Measurements from ENCODE around the gene RNU6-1. TPM values are rescaled to one million over a fixed set of nuclear protein-coding genes. Genes with fewer than 3 reads are reported as not detected.

RNU6-1 gene
- total and polyA plus RNA-seq, 2 experiments from 2014 or later = not detected

- Mint-ChIP-seq H3K36me3 (ENCODE audit: low read depth) (peaks cover 9% of the 10 kb centered on the region; the same call in 2 of the 3 replicates), H3K27me3 (ENCODE audit: insufficient read depth, low read depth, poor library complexity) (peaks cover 13% of the 10 kb centered on the region), H3K4me3 (no peak overlapping the region), H3K27ac (no peak overlapping the region), H3K4me1 (peaks cover 13% of the 10 kb centered on the region; the same call in 2 of the 3 replicates), H3K9me3 (peaks cover 20% of the 10 kb centered on the region)
- Histone ChIP-seq H3K4me1 (ENCODE audit: insufficient read depth) (peaks cover 13% of the 10 kb centered on the region; the same call in 1 of the 2 replicates), H2AFZ (peak overlapping the region; percentile 9; the same call in 1 of the 2 replicates), H3K9me2 (ENCODE audit: insufficient read depth) (0 out of 2 replicates have a peak, but pooled peaks cover 6% of the 10 kb centered on the region), H3K36me3 (ENCODE audit: insufficient read depth) (no peaks in the 10 kb centered on the region; the same call in 1 of the 2 replicates), H3K4me2 (peak overlapping the region; percentile 16), H3K27me3 (ENCODE audit: insufficient read depth) (peaks cover 2% of the 10 kb centered on the region; the same call in 1 of the 2 replicates), H3K4me3 (no peak overlapping the region), H3K79me2 (replicated peaks; ENCODE audit: insufficient read depth) (no peaks in the 10 kb centered on the region), H3F3A (replicated peaks; ENCODE audit: low read depth) (0 out of 2 replicates have a peak, but pooled peaks cover 4% of the 10 kb centered on the region), H4K20me1 (replicated peaks; ENCODE audit: insufficient read depth) (no peaks in the 10 kb centered on the region), H3K27ac (ENCODE audit: low read depth) (no peak overlapping the region)
- no peak for TF ChIP-seq EZH2 (IDR thresholded peaks at IDR 0.05; ENCODE audit: low read depth, unreplicated experiment)
- TF ChIP-seq POLR2AphosphoS5 (IDR thresholded peaks at IDR 0.05; ENCODE audit: low read depth) = no peak
- TF ChIP-seq ZNF331 (CRISPR knock-in tag; IDR thresholded peaks at IDR 0.05; ENCODE audit: low read depth) = no peak
- DNase-seq (ENCODE audit: low spot score) (no peak), ATAC-seq (no peak)
Measured at GRCh38 chr15:67865766-67866165, 25.9 kb upstream of the RNU6-1 start.

- H4K20me1 ChIP-seq (replicated peaks; ENCODE audit: insufficient read depth) = no peaks in the 10 kb centered on the region
- H3K27me3 Mint-ChIP-seq (ENCODE audit: insufficient read depth, low read depth, poor library complexity) = peaks cover 13% of the 10 kb centered on the region
- H3K27ac ChIP-seq (ENCODE audit: low read depth) = no peak overlapping the region
- peaks cover 19% of the 10 kb centered on the region for H3K9me3 Mint-ChIP-seq
- H3F3A ChIP-seq (replicated peaks; ENCODE audit: low read depth) = 0 out of 2 replicates have a peak, but pooled peaks cover 4% of the 10 kb centered on the region
- peak overlapping the region; percentile 16; the same call in 1 of the 2 replicates for H3K4me2 ChIP-seq
- H3K27ac Mint-ChIP-seq = no peak overlapping the region
- H3K79me2 ChIP-seq (replicated peaks; ENCODE audit: insufficient read depth) = no peaks in the 10 kb centered on the region
- peaks cover 9% of the 10 kb centered on the region; the same call in 2 of the 3 replicates for H3K36me3 Mint-ChIP-seq (ENCODE audit: low read depth)
- ATAC-seq (no peak), DNase-seq (ENCODE audit: low spot score) (no peak)
- no peak overlapping the region for H3K4me3 Mint-ChIP-seq
- H3K27me3 ChIP-seq (ENCODE audit: insufficient read depth) = peaks cover 2% of the 10 kb centered on the region; the same call in 1 of the 2 replicates
- no peak overlapping the region for H2AFZ ChIP-seq
- H3K9me2 ChIP-seq (ENCODE audit: insufficient read depth) = 0 out of 2 replicates have a peak, but pooled peaks cover 6% of the 10 kb centered on the region
- peaks cover 13% of the 10 kb centered on the region; the same call in 2 of the 3 replicates for H3K4me1 Mint-ChIP-seq
- no peaks in the 10 kb centered on the region; the same call in 1 of the 2 replicates for H3K36me3 ChIP-seq (ENCODE audit: insufficient read depth)
- H3K4me1 ChIP-seq (ENCODE audit: insufficient read depth) = peaks cover 13% of the 10 kb centered on the region; the same call in 1 of the 2 replicates
- no peak overlapping the region for H3K4me3 ChIP-seq
- no peak for TF ChIP-seq ZNF331 (CRISPR knock-in tag; IDR thresholded peaks at IDR 0.05; ENCODE audit: low read depth)
- TF ChIP-seq REST (IDR thresholded peaks at IDR 0.05; ENCODE audit: unreplicated experiment) = no peak
- no peak for TF ChIP-seq EZH2phosphoT487 (IDR thresholded peaks at IDR 0.05; ENCODE audit: unreplicated experiment)
- TF ChIP-seq EZH2 (IDR thresholded peaks at IDR 0.05; ENCODE audit: low read depth, unreplicated experiment) = no peak
- TF ChIP-seq ZNF114 (CRISPR knock-in tag; IDR thresholded peaks at IDR 0.05) = no peak
- no peak for TF ChIP-seq ZNF462 (CRISPR knock-in tag; IDR thresholded peaks at IDR 0.05)
- no peak for TF ChIP-seq POLR2AphosphoS5 (IDR thresholded peaks at IDR 0.05; ENCODE audit: low read depth)
- no peak for TF ChIP-seq NANOG (IDR thresholded peaks at IDR 0.05; ENCODE audit: borderline replicate concordance)
- TF ChIP-seq ETS1 (IDR thresholded peaks at IDR 0.05) = no peak
Measured at GRCh38 chr15:67865331-67865730, 25.5 kb upstream of the RNU6-1 start.

Measured in GM23338 (cell line).